Activated CD4-positive, alpha-beta T cell treated with anti-CD3 and anti-CD28 coated beads, Interleukin-2, amount 50 U/mL, for 16 hours (primary cell): ENCODE results near the gene ITIH2.
"Not testable (repeated sequence)": the region's sequence is repeated elsewhere in the genome, so short reads cannot be mapped to it uniquely, and the experiment has no call there.

Experiments used
- DNase-seq: peaks from one replicate; pipeline ENCODE4 v3.0.0-alpha.2; 2020

The ITIH2 gene

GRCh38 chr10:7700577-7701125, 2.5 kb upstream of the ITIH2 start:
- no peak for DNase-seq

GRCh38 chr10:7701158-7701742, 1.9 kb upstream of the ITIH2 start:
- DNase-seq = no peak

GRCh38 chr10:7702288-7702812, 766 bp upstream of the ITIH2 start:
- DNase-seq = no peak

GRCh38 chr10:7704071-7705016, 1.2 kb downstream of the ITIH2 start:
- no peak for DNase-seq

- DNase-seq = no peak
These were observed 2.2 kb downstream of the ITIH2 start for GRCh38 chr10:7705341-7705740.

GRCh38 chr10:7706534-7707073, 3.5 kb downstream of the ITIH2 start:
- no peak for DNase-seq

- no peak for DNase-seq
These were observed 4.0 kb downstream of the ITIH2 start for GRCh38 chr10:7707102-7707501.

- no peak for DNase-seq
These were observed 4.9 kb downstream of the ITIH2 start for GRCh38 chr10:7707858-7708622.

GRCh38 chr10:7708832-7709231, 5.7 kb downstream of the ITIH2 start:
- DNase-seq = no peak

GRCh38 chr10:7710446-7710845, 7.3 kb downstream of the ITIH2 start:
- no peak for DNase-seq

GRCh38 chr10:7711075-7711474, 8.0 kb downstream of the ITIH2 start:
- not testable (repeated sequence) for DNase-seq

GRCh38 chr10:7715515-7715914, 12.4 kb downstream of the ITIH2 start:
- DNase-seq = no peak

- DNase-seq = no peak
These were observed 14.7 kb downstream of the ITIH2 start for GRCh38 chr10:7717767-7718166.

GRCh38 chr10:7718685-7719084, 15.6 kb downstream of the ITIH2 start:
- DNase-seq = no peak

- no peak for DNase-seq
These were observed 17.4 kb downstream of the ITIH2 start for GRCh38 chr10:7720478-7720877.

GRCh38 chr10:7722927-7723529, 19.9 kb downstream of the ITIH2 start:
- no peak for DNase-seq

- DNase-seq = no peak
These were observed 31.7 kb downstream of the ITIH2 start for GRCh38 chr10:7734821-7735220.

- DNase-seq = no peak
These were observed 35.7 kb downstream of the ITIH2 start for GRCh38 chr10:7738536-7739407.

- DNase-seq = no peak
These were observed 41.2 kb downstream of the ITIH2 start for GRCh38 chr10:7744307-7744706.

- DNase-seq = not testable (repeated sequence)
These were observed 45.5 kb downstream of the ITIH2 start for GRCh38 chr10:7748637-7749036.

- DNase-seq = no peak
These were observed 47.1 kb downstream of the ITIH2 start for GRCh38 chr10:7750222-7750621.
